M059J (cell line): ENCODE measurements around the gene CCDC178. TPM values are rescaled to one million over a fixed set of nuclear protein-coding genes. Genes with fewer than 3 reads are reported as not detected.
"Not testable (repeated sequence)": the region's sequence is repeated elsewhere in the genome, so short reads cannot be mapped to it uniquely, and the experiment has no call there.

Experiments
- DNase-seq: peaks from one replicate; pipeline ENCODE4 v3.0.0-alpha.2; 2012; ENCODE audit warnings: low read depth
- total RNA-seq: library from RNA; depleted of rRNA; stranded (reverse); fragments of >200 nt; shearing (Covaris generic); gene quantifications from 2 replicates; pipeline ENCODE4 v1.2.3, GENCODE V29; 2014

CCDC178 gene
- total RNA-seq, 1 experiment from 2014 or later: not detected

DNA sequence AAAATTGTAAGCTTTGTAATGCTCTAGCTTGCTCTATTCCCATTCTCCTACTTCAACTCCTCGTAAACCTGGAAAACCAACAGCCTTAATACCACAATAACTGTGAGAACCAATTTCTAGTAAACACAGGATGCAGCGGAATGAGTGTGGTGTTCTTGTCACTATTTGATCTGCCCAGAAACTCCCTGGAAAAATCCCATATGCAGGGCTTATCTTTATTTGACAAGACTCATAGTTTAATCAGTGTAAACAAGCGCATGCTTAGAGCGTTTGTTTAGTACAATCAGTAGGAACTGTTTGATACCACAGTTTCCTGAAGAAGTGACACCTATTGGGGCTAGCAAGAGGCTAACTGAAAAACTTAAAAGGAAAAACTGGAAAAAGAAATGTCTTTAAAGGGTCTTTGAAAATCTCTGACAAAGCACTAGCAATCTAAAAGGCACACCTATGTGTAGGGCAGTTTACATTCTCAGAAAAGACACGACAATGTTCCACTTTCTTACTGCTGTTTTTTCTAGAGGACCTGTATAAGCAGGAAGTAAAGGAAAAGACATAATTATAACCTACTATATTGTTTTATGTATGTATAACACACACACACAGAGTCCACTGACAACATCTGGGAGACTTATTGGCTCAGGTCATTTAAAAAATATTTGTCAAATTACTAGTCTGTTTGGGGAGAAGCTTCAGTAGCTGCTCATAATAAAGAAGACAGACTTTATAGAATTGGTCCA is 426.3 kb downstream of the CCDC178 start:
- no peak for DNase-seq

- DNase-seq: no peak
Measured at GRCh38 chr18:33010149-33010548, 430.4 kb downstream of the CCDC178 start.

DNA sequence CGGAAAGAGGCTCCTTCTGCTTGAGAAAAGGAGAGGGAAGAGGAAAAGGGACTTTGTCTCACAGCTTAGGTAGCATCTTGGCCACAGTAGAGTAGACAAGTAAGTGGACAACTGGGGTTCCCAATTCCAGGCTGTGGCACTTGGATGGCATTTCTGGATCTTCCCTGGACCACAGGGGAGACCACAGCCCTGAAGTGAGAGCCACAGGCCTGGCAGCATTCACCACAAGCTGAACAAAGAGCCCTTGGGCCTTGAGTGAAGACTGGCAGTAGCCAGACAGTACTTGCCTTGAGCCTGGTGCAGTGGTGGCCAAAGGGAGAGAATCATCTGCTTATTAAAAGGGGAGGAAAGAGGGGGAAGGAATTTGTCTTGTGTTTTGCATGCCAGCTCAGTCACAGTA is 441.6 kb downstream of the CCDC178 start:
- DNase-seq: no peak

DNA sequence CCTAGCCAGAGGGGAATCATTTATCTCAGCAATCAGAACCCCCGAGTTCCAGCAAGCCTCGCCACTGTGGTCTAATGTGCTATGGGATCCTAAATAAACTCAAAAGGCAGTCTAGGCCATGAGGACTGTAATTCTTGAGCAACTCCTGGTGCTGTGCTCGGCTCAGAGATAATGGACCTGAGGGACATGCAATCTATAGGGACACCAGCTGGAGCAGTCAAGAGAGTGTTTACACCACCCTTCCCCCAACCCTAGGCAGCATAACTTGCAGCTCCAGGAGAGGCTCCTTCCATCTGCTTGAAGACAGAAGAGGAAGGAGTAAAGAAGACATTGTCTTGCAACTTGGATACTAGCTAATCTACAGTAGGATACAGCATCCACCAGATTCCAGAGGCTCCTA is 442.2 kb downstream of the CCDC178 start:
- no peak for DNase-seq

- no peak for DNase-seq
Measured at GRCh38 chr18:32983721-32984120, 456.8 kb downstream of the CCDC178 start.

DNA sequence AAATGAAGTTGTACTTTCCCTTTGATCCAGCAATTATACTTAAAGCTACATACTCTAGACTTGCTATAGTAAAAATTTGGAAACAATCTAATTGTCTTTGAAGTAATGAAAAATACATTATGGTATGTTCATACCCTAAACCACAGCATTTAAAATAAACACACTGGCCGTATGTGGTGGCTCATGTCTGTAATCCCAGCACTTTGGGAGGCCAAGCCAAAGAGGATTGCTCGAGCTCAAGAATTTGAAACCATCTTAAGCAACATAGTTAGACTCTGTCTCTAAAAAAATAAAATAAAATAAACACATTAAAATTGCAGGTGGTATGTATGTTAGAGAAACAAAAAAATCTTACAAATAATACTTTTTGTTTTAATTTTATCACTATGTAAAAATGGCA is 459.6 kb downstream of the CCDC178 start:
- DNase-seq: no peak

DNA sequence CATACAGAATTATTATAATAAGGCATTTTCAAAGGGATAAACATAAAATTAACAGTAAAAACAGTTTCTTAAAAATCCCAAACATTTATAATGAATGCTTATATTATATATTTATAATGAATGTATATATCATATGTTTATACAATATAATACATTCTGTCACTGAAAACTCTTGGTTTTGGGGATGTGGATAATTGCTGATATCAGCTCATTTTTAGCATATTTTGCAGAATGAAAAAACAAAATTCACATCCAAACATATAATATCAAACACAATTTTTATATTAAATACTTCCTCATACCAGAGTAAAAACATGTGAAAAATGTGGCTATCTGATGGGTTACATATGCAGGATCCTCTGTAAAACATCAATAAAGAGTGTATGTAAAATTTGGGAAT is 465.0 kb downstream of the CCDC178 start:
- DNase-seq: no peak

- no peak for DNase-seq
Measured at GRCh38 chr18:32975163-32975436, 465.4 kb downstream of the CCDC178 start.

GRCh38 chr18:32974421-32975162 is 465.9 kb downstream of the CCDC178 start:
- no peak for DNase-seq

DNA sequence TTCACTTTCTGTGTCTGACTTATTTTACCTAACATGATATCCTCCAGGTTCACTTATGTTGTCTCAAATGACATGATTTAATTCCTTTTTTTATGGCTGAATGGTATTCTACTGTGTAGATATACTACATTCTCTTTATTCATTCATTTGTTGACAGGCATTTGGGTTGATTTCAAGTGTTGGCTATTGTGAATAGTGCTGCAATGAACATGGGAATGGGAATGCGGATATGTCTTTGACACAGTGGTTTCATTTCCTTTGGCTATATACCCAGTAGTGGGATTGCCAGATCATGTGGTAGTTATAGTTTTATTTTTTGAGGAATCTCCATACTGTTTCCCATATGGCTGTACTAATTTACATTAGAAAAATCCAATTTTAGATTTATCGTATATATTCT is 472.3 kb downstream of the CCDC178 start:
- no peak for DNase-seq

DNA sequence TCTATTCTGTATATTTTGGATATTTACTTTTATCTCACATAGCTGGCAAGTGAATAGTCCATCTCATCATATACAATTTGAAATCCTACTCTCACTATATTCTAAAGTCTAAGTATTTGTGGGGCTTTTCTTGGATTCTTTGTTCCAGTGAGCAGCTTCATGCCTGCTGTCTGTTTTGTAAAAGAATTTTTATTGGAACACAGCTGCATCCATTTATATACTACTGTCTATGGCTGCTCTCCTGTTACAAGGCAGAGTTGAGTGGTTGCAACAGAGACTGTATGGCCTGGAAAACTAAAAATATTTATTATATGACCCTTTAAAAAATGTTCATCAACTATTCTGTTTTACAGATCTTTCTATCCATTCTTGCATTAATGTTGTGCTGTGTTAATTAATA is 474.4 kb downstream of the CCDC178 start:
- no peak for DNase-seq

- no peak for DNase-seq
Measured at GRCh38 chr18:32961538-32961937, 479.0 kb downstream of the CCDC178 start.

- no peak for DNase-seq
Measured at GRCh38 chr18:32958746-32959145, 481.8 kb downstream of the CCDC178 start.

GRCh38 chr18:32956591-32957315 is 483.8 kb downstream of the CCDC178 start:
- DNase-seq: no peak

GRCh38 chr18:32952318-32952717 is 488.2 kb downstream of the CCDC178 start:
- DNase-seq: not testable (repeated sequence)

DNA sequence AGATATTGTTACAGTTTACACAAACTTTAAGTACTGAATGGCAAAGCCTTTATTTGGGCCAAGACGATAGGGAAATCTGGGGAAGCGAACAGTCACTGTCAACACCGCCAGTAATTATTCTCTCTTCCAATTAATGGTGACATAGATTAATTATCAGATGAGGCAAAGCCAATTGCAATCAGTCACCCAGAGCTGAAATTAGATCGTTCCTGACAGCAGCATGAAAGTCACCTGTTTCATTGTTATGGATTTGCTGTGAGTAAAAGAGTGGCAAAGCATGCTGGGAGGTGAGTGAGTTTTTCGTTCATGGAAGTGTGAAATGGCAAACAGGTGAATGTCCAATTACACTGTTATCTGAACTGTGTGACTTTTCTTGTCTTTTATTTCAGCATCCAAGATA is 502.9 kb downstream of the CCDC178 start:
- DNase-seq: no peak

DNA sequence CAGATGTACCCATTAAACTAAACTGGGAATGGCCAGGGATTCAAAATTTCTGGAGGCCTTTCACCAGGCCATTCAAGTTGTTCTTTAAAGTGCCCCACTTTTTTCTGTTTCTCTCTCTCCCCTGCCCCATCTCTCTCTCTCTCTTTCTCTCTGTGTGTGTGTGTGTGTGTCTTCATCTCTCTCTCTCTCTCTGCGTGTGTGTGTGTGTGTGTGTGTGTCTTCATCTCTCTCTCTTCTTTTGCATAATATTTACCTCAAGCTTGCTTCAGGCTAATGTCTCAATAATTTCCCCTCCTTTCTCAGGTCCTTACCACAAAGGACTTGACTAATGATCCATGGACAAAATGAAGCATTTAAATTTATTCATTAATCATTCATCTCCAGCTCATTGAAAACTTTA is 503.5 kb downstream of the CCDC178 start:
- no peak for DNase-seq

- DNase-seq: no peak
Measured at GRCh38 chr18:32934201-32934600, 506.3 kb downstream of the CCDC178 start.

DNA sequence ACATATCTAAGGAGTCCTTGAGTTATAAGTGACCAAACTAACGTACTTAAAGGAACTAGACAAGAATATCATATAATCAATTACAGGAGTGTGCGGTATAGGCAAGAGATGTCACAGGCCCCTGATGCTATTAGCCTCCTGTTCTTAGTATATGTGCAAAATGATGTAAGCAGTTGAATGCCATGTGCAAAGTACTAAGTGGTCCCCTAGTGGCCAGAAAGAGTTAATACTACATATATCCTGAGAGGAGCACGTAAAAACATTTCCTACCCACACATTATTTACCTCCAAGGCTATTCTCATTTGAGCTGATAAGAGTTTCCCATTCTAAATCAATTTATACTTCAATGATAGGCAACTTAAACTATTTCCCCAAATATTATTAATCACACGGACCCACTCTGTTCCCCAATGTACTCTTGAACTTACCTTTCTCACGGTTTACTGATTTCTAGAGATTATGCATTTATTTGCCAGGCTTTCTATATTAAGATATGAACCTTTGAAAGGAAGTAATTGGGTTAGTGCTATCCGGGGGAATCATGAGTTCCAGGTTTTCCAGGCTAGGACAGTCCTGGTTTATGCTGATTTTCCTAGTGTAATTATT is 509.7 kb downstream of the CCDC178 start:
- peak; percentile 8 for DNase-seq

DNA sequence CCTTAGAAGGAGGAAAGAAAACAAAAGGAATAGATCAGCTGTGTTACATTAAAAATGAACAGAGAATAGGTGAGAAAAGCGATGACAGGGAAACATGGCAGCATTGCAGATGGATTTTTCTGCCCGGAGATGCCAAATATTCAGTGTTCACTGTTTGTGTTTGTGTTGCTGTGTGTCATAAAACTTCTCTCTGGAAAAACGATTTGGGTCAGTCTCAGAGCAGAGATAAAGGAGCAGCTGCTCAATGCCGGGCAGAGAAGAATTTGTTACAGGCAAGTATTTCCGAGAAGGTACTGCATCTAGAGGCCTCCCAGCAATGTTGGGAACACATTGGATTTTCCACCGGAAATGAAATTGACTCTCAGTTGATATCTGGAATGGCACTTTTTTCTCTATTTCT is 511.3 kb downstream of the CCDC178 start:
- no peak for DNase-seq

DNA sequence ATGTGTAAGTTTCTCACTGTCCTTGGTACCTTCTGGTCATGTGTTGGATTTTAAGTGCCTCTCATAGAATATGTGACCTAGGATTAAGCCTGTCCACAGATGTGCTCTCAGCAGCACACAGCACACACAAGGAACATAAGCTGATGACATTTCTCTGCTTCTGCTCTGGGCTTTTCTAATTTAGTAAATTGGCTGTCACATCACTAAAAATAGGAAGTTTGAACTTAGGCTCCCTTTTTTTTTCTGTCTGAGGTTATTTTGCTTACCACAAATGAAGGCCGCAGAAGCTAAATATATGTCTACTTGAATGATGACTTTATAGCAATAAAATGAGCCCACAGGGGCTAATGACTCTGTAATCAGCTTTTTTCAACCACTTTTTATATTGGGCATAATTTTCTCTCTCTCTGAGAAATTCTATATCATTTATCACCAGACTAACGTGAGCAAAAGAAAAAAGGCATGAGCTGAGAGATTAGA is 517.5 kb downstream of the CCDC178 start:
- DNase-seq: peak; percentile 4
